Left renal cortex interstitium (tissue), 4 donors: ENCODE measurements around the gene SPINT1. TPM values are rescaled to one million over a fixed set of nuclear protein-coding genes. Genes with fewer than 3 reads are reported as not detected.
"Not testable (repeated sequence)": the region's sequence is repeated elsewhere in the genome, so short reads cannot be mapped to it uniquely, and the experiment has no call there.

ENCODE experiments used
- DNase-seq, 4 donors: peaks; one replicate each; pipeline ENCODE4 v3.0.0-alpha.2; 2013; ENCODE audit warnings: low read depth in 4 of 4, low spot score in 2 of 4, missing footprints in 1 of 4
- polyA plus RNA-seq, 4 donors: library from polyadenylated mRNA; unstranded; fragments of 120-200 nt; gene quantifications; one replicate each; pipeline ENCODE4 v1.2.1, GENCODE V29; 2013; ENCODE audit not compliant: insufficient read length in 4 of 4

The SPINT1 gene
- polyA plus RNA-seq, 4 donors: 62.6 to 78.0 (median 69.5) TPM

- DNase-seq: no peak
These were observed 12.9 kb downstream of the SPINT1 start for GRCh38 chr15:40856746-40857145.

GRCh38 chr15:40857601-40858341, 13.9 kb downstream of the SPINT1 start:
- DNase-seq: peak in 1 of 4 donors; percentile 61

GRCh38 chr15:40858706-40859105, 14.9 kb downstream of the SPINT1 start:
- no peak for DNase-seq

- DNase-seq: no peak
These were observed 15.5 kb downstream of the SPINT1 start for GRCh38 chr15:40859206-40859851.

GRCh38 chr15:40861147-40861546, 17.3 kb downstream of the SPINT1 start:
- not testable (repeated sequence) for DNase-seq

GRCh38 chr15:40863660-40864270, 19.9 kb downstream of the SPINT1 start:
- DNase-seq: no peak

DNA sequence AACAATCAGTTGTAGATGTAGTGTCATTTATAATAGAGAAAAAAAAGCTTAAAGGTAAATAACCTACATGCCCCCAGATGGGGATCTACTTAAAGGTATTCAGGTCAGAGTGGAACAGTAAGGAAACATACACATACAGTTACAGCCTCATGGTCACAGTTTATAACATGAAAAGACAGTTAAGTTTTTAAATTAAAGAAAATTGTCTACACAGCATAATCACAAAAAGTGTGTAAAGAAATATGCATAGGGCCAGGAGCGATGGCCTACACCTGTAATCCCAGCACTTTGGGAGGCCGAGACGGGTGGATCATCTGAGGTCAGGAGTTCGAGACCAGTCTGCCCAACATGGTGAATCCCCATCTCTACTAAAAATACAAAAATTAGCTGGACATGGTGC, 23.4 kb downstream of the SPINT1 start:
- no peak for DNase-seq

- no peak for DNase-seq
These were observed 25.8 kb downstream of the SPINT1 start for GRCh38 chr15:40869686-40870085.

DNA sequence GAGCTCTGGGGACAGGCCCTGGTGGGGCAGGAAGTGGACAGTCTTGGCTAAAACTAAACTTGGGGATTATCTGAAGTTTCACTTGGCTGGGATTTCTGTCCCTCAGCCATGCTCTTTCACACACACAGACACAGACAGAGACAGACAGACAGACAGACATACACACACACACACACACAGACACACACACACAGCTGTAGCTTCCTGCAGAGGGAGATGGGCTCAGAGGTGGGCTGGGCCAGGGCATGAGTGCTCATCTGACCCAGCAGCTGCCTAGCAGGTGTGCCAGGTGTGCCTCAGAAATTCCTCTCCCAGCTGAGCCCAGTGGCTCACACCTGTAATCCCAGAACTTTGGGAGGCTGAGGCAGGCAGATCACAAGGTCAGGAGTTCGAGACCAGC, 26.9 kb downstream of the SPINT1 start:
- DNase-seq: no peak

GRCh38 chr15:40871749-40872617, 28.1 kb downstream of the SPINT1 start:
- DNase-seq: peak in 1 of 4 donors; percentile 43

DNA sequence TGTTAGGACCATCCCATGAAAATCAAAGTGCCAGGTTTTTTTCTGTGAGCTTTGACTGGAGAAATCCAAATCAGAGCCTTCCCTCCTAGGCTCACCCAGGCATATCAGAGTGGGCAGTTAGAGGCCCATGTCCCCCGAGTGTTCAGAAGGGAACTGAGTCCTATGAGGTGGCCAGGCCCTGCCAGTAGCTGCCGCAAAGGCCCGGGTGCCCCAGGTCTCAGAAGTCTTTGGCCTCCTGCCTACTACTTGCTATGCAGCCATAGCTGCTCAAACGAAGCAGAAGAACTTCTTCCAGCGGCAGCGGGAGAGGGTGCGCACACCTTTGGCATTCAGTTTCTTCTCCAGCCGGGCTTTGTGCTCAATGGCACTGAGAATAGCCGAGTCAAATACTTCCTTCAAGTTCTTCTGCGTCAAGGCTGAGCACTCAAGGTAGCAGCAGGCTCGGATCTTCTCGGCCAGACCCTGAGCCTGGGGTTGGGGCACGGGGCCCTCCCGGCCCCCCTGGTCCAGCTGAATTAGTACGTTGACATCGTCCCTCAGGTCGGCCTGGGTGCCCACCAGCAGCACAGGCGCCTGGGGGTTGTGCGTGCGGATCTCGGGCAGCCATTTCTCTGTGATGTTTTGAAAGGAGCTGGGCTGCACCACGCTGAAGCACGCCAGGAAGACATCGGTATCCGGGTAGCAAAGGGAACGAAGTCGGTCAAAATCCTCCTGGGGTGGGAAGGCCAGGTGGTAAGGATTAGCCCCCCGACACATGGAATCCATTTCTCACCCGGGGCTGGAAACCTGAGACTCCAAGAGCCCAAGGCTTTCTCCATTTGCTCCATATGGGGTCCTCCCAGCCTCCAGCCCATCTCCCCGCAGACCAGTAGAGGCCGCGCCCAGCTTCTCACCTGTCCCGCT, 29.2 kb downstream of the SPINT1 start:
- no peak for DNase-seq

DNA sequence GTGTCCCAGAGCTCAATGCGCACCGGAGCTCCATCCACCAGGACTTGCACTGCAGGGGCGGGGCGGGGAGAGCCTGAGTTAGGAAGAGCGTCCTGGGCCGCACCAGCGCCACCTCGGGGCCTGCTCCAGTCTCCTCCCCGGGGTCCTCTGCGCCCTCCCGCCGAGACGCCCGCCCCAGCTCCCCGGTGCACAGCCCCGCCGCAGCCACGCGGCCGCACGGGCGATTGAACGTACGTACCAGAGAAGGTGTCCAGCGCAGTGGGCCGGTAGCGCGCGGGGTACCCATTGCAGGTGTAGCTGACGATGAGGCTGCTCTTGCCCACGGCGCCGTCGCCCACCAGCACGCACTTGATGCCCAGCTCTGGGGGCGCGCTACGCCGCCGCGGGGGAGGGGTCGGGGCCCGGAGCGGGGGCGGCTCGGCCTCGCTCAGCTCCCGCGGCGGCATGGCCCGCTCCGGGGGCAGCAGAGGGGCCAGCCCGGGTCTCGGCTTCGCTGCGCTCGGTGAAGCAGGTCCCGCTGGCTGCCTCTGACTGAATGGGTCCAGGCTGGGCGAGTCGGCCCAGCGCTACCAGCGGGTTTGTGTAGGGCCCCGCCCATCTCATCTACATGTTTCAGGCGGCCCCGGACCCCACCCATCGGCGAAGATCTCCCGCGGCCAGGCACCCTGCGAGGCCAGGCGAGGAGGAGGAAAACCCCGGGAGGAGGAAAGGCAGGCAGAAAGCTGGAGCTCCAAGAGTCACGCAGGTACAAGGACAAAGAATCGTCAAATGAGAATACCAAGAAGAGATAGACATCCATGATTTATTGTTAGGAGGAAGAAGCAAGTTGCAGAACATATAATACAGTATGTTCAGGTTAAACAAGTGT, 30.1 kb downstream of the SPINT1 start, which contains the start of gene RHOV:
Gene RHOV (minus strand): TSS at position 541 of the 868 bp plus-strand sequence. CDS start 95 bp downstream, at position 446.
- DNase-seq: peak in 1 of 4 donors; percentile 49

DNA sequence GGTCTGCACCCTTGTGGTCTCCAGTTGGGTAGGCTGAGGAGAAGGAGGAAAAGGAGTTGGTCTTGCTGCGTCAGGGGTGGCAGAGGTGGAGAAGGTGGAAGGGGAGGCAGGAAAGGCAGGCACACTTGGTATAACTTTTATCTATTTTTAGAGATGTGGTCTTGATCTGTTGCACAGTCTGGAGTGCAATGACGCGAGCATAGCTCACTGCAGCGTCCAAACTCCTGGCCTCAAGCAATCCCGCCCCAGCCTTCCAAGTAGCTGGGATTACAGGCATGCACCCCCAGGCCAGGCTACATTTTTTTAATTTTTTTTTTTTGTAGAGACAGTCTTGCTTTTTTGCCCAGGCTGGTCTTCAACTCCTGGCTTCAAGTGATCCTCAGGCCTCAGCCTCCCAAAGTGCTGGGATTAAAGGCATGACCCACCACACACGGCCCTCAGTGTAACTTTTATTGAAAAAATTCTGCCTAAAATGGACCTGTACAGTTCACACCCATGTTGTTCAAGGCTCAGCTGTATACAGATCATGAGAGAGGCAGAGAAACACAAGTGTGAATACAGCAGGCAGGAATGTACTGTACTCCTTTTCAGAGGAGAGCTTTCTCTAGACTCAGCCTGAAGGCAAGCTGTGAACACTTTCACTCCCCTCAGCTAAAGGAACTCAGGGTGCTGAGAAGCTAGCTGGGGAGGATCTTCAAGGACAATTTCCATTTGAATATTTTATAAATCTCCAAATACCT, 32.3 kb downstream of the SPINT1 start:
- DNase-seq: no peak

- no peak for DNase-seq
These were observed 33.8 kb downstream of the SPINT1 start for GRCh38 chr15:40877694-40878093.

- no peak for DNase-seq
These were observed 34.9 kb downstream of the SPINT1 start for GRCh38 chr15:40878785-40879184.

GRCh38 chr15:40879609-40880008, 35.8 kb downstream of the SPINT1 start:
- DNase-seq: no peak

GRCh38 chr15:40881351-40881750, 37.5 kb downstream of the SPINT1 start:
- no peak for DNase-seq

DNA sequence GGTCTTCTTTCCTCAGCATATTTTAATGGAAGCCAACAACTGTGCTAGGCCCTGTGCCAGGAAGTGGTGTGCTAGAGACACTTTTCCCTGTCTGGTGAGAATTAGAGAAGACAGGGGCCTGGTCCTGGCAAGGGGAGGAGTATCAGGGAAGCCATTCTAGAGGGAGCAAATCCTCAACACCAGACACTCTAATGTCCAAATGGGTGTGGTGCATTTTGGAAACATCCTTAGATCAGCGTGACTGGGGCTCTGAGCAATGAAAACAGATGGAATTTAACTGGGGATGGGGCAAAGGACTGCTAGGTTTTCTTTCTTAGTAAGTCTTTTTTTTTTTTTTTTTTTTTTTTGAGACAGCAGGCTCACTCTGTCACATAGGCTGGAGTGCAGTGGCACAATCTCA, 42.7 kb downstream of the SPINT1 start:
- DNase-seq: no peak
